Upper lobe of left lung (tissue), 6 donors: ENCODE data around the gene TCERG1L. TPM values are rescaled to one million over a fixed set of nuclear protein-coding genes. Genes with fewer than 3 reads are reported as not detected.

Experiments used
- ATAC-seq, 2 donors: fragments of 200-7000 bp; cut with Tn5 transposase; one replicate each; pipeline ENCODE4 v1.9.1; 2022; ENCODE audit warnings: mild to moderate bottlenecking in 2 of 2, moderate library complexity in 2 of 2; ENCODE audit not compliant: low FRiP score in 2 of 2
- DNase-seq, 2 donors: peaks; one replicate each; pipeline ENCODE4 v3.0.0-alpha.2; 2019 to 2020
- H3K27ac ChIP-seq, 4 donors: fragments of 200-600 bp; sonication (generic); one replicate each; pipeline ENCODE4 v1.5.1; 2016 to 2019
- H3K27me3 ChIP-seq, 4 donors: fragments of 200-600 bp; sonication (generic); one replicate each; pipeline ENCODE4 v1.5.1; 2017 to 2019
- H3K36me3 ChIP-seq, 4 donors: fragments of 200-600 bp; sonication (generic); one replicate each; pipeline ENCODE4 v1.5.1; 2016 to 2019
- H3K4me1 ChIP-seq, 4 donors: fragments of 200-600 bp; sonication (generic); one replicate each; pipeline ENCODE4 v1.5.1; 2018 to 2019
- H3K4me3 ChIP-seq, 4 donors: fragments of 200-600 bp; sonication (generic); one replicate each; pipeline ENCODE4 v1.5.1; 2017 to 2019; ENCODE audit warnings: mild to moderate bottlenecking in 2 of 4, moderate library complexity in 1 of 4
- H3K9me3 ChIP-seq, 4 donors: fragments of 200-600 bp; sonication (generic); one replicate each; pipeline ENCODE4 v1.5.1; 2018 to 2019
- EP300 ChIP-seq, 4 donors: sonication (generic); formaldehyde crosslinking; IDR thresholded peaks; one replicate each; pipeline ENCODE4 v1.5.1; 2017; ENCODE audit warnings: antibody characterized with exemption in 4 of 4, control low read depth in 2 of 4
- POLR2A ChIP-seq, 4 donors: fragments of 450-650 bp; IDR thresholded peaks; one replicate each; pipeline ENCODE4 v1.5.1; 2016 to 2017; ENCODE audit warnings: antibody characterized with exemption in 4 of 4, mild to moderate bottlenecking in 2 of 4
- POLR2AphosphoS5 ChIP-seq, 2 donors: sonication (generic); formaldehyde crosslinking; IDR thresholded peaks; one replicate each; pipeline ENCODE4 v1.5.1; 2017; ENCODE audit warnings: antibody characterized with exemption in 2 of 2
- WGBS, 2 donors: methylation state at CpG; one replicate each; pipeline ENCODE4 v1.1.5; 2017 to 2018; 5-methylcytosine and 5-hydroxymethylcytosine counted together
- total RNA-seq, 6 donors: library from RNA; depleted of rRNA in 4 of 6; stranded (reverse); fragments of >200 nt in 4 of 6; gene quantifications; one replicate each; pipeline versions ENCODE4 v1.1.0 to v1.2.1, GENCODE V29; 2016 to 2021
- TF ChIP-seq, protein P1 (sequence below), 6 experiments: fragments of 450-650 bp in 4 of 6; fragments of 200-600 bp in 2 of 6; sonication (generic) in 2 of 6; IDR thresholded peaks; one replicate each; pipeline ENCODE4 v1.5.1; 2016 to 2019; ENCODE audit warnings: antibody characterized with exemption in 6 of 6
- donor health status: DM: no; HTN: no; CAD: no; lungs with moderate emphysema.
- donor health status: DM: no; HTN: yes; CAD: no; lungs with severe emphysema.

Gene TCERG1L
- total RNA-seq, 6 donors from 2014 or later: 0.10 TPM; not detected in 5

DNA sequence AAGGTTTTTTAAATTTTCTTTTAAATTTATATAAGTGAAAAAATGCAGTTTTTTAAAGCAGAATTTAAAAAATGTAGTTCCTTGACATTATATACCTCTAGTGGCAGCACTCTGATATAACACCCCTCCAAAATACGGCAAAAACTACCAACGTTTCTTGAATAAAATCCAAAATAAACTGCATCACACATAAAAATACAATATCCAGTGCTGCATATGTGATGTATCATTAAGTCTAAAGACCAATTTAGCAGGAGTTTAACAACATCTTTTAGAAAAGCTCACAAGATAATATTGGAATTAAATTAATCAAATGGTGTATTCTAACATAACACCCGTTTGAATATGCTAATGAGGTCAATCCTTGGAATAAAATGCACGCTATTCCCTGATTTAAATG lies 1.4 kb downstream of the TCERG1L start:
- TF ChIP-seq, protein P1, sequence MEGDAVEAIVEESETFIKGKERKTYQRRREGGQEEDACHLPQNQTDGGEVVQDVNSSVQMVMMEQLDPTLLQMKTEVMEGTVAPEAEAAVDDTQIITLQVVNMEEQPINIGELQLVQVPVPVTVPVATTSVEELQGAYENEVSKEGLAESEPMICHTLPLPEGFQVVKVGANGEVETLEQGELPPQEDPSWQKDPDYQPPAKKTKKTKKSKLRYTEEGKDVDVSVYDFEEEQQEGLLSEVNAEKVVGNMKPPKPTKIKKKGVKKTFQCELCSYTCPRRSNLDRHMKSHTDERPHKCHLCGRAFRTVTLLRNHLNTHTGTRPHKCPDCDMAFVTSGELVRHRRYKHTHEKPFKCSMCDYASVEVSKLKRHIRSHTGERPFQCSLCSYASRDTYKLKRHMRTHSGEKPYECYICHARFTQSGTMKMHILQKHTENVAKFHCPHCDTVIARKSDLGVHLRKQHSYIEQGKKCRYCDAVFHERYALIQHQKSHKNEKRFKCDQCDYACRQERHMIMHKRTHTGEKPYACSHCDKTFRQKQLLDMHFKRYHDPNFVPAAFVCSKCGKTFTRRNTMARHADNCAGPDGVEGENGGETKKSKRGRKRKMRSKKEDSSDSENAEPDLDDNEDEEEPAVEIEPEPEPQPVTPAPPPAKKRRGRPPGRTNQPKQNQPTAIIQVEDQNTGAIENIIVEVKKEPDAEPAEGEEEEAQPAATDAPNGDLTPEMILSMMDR (IDR thresholded peaks at IDR 0.05): peak in 1 of 6 experiments; percentile 18
- no peak for TF ChIP-seq POLR2AphosphoS5 (IDR thresholded peaks at IDR 0.05)
- Histone ChIP-seq H3K27ac (no peak overlapping the region), H3K9me3 (no peaks in the 10 kb centered on the region), H3K36me3 (no peaks in the 10 kb centered on the region), H3K4me3 (no peak overlapping the region), H3K27me3 (peaks cover 0 to 32% (median 11%) of the 10 kb centered on the region in 4 donors), H3K4me1 (peaks cover 7 to 25% (median 7%) of the 10 kb centered on the region in 4 donors)
- ATAC-seq: no peak
- DNase-seq: no peak
- 12 to 16% methylated on average over 4 of the region's 4 CpGs for WGBS, 2 donors

DNA sequence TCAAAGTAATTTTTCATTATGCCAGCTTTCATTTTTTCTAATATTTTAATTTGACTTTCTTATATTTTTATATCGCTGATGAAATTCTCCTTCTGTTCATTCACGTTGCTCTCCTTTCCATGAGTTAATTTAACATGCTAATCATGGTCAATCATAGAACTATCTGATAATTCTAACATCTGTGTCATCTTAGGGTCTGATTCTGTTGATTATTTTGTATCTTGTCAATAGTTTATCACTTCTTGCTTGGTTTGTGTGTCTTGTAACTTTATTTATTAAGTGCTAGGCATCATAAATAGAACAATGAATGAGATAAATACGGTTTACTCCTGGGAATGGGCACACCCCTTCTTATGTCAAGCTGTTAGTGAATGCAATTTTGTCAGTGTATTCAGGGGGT lies 11.0 kb downstream of the TCERG1L start:
- Histone ChIP-seq H3K4me3 (no peak overlapping the region), H3K36me3 (no peaks in the 10 kb centered on the region), H3K27ac (no peak overlapping the region), H3K4me1 (no peaks in the 10 kb centered on the region), H3K9me3 (peaks cover 0 to 10% (median 5%) of the 10 kb centered on the region in 4 donors), H3K27me3 (no peaks in the 10 kb centered on the region)
- no peak for ATAC-seq
- 54 to 67% methylated on average over 3 of the region's 3 CpGs for WGBS, 2 donors
- DNase-seq: no peak
- TF ChIP-seq EP300 (IDR thresholded peaks at IDR 0.05) (no peak), POLR2A (IDR thresholded peaks at IDR 0.05) (no peak), POLR2AphosphoS5 (IDR thresholded peaks at IDR 0.05) (no peak)
- TF ChIP-seq, protein P1 (IDR thresholded peaks at IDR 0.05): no peak

DNA sequence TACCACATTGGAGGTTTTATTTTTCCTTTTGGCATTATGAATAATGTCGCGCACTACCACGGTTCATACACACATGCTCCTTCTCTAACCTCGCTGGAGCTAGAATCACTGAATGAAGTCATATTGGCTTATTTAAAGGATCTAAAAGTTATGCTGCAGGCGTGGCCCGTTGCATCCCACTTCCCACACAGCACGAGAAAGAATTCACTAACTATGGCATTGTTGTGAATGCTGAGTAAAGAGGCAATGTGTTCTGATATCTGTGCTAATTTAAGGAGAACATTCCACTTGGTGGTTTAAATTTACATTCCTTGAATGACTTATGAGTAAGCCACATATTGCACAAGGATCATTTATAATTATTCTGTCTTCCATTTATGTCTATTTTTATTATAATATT lies 20.7 kb downstream of the TCERG1L start:
- H3K9me3 ChIP-seq: no peaks in the 10 kb centered on the region
- H3K36me3 ChIP-seq: no peaks in the 10 kb centered on the region
- ATAC-seq (no peak), DNase-seq (no peak)
- H3K4me1 ChIP-seq: no peaks in the 10 kb centered on the region
- TF ChIP-seq POLR2A (IDR thresholded peaks at IDR 0.05) (no peak), EP300 (IDR thresholded peaks at IDR 0.05) (no peak), POLR2AphosphoS5 (IDR thresholded peaks at IDR 0.05) (no peak)
- TF ChIP-seq, protein P1 (IDR thresholded peaks at IDR 0.05): no peak
- no peak overlapping the region for H3K4me3 ChIP-seq
- H3K27ac ChIP-seq: no peak overlapping the region
- H3K27me3 ChIP-seq: no peaks in the 10 kb centered on the region
- 64 to 73% methylated on average over 7 of the region's 7 CpGs for WGBS, 2 donors

DNA sequence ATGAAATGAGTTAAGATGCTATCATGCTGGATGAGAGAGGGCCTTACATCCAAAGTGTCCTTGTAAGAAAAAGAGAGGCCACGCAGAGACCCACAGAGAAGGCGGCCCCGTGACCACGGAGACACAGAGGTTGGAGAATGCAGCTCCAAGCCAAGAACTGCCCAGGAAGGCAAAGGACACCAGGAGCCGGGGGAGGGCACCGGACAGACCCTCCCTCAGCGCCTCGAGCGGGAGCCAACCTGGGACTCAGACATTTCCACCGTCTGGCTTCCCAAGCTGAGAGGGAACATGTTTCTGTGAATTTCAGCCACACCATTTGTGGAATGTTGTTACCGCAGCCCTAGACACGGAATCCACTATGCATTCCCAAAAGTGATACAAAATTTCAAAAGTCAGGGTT lies 22.9 kb downstream of the TCERG1L start:
- DNase-seq: no peak
- 87 to 90% methylated on average over 12 of the region's 12 CpGs for WGBS, 2 donors
- ATAC-seq: no peak

DNA sequence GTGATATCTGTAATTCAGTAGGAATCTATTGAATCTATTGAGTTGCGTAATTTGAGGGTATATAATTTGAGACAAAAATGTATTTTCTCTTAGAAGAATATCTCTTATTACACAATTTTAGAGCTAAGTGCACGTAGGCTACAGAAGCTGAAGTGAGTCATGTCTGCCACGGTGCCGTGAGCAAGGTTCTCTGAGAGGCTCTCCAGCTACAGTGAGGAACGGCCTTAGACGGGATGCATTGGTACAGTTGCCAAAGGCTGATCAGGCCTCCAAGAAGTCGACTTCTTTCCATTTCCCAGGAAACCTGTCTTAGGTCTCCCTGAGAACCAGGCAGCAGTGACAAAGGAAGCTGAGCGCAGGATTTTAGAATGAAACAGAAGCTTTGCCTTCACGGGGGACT lies 28.6 kb downstream of the TCERG1L start:
- Histone ChIP-seq H3K4me1 (no peaks in the 10 kb centered on the region), H3K27ac (no peak overlapping the region), H3K27me3 (no peaks in the 10 kb centered on the region), H3K9me3 (no peaks in the 10 kb centered on the region), H3K4me3 (no peak overlapping the region), H3K36me3 (no peaks in the 10 kb centered on the region)
- DNase-seq (no peak), ATAC-seq (no peak)
- TF ChIP-seq, protein P1 (IDR thresholded peaks at IDR 0.05): no peak
- no peak for TF ChIP-seq EP300 (IDR thresholded peaks at IDR 0.05)
- TF ChIP-seq POLR2A (IDR thresholded peaks at IDR 0.05): no peak
- no peak for TF ChIP-seq POLR2AphosphoS5 (IDR thresholded peaks at IDR 0.05)
- 80 to 87% methylated on average over 9 of the region's 9 CpGs for WGBS, 2 donors

More for the DNA sequence above, 22.9 kb downstream of the TCERG1L start:
- TF ChIP-seq POLR2A (IDR thresholded peaks at IDR 0.05) (no peak), EP300 (IDR thresholded peaks at IDR 0.05) (no peak), POLR2AphosphoS5 (IDR thresholded peaks at IDR 0.05) (no peak)
- TF ChIP-seq, protein P1 (IDR thresholded peaks at IDR 0.05): no peak
- no peaks in the 10 kb centered on the region for H3K36me3 ChIP-seq
- no peaks in the 10 kb centered on the region for H3K9me3 ChIP-seq
- H3K4me3 ChIP-seq: no peak overlapping the region
- no peaks in the 10 kb centered on the region for H3K4me1 ChIP-seq
- H3K27ac ChIP-seq: no peak overlapping the region
- H3K27me3 ChIP-seq: no peaks in the 10 kb centered on the region
